Measurements from ENCODE around the gene PNKD.
A peak's percentile ranks its signal among the peaks of the same experiment; 100 is the strongest.

PNKD gene

GRCh38 chr2:218261423-218262236, 8.7 kb upstream of the PNKD start:
- DNase-seq (no peak), ATAC-seq (replicated peaks) (peak in 1 of 2 donors; percentile 14)
- Mint-ChIP-seq H3K36me3 (peaks cover 32 to 49% of the 10 kb centered on the region in 2 donors), H3K4me3 (peak overlapping the region; percentile 10 to 25), H3K9me3 (no peaks in the 10 kb centered on the region), H3K27me3 (no peaks in the 10 kb centered on the region), H3K4me1 (peaks cover 55 to 90% of the 10 kb centered on the region in 2 donors), H3K27ac (peak overlapping the region; percentile 62)

GRCh38 chr2:218262237-218262600, 8.1 kb upstream of the PNKD start:
- no peaks in the 10 kb centered on the region for H3K27me3 Mint-ChIP-seq
- H3K9me3 Mint-ChIP-seq = no peaks in the 10 kb centered on the region
- no peak overlapping the region for H3K27ac Mint-ChIP-seq
- H3K4me1 Mint-ChIP-seq = peaks cover 56 to 90% of the 10 kb centered on the region in 2 donors
- H3K36me3 Mint-ChIP-seq = peaks cover 38 to 55% of the 10 kb centered on the region in 2 donors
- DNase-seq (no peak), ATAC-seq (replicated peaks) (no peak)
- no peak overlapping the region for H3K4me3 Mint-ChIP-seq

DNA sequence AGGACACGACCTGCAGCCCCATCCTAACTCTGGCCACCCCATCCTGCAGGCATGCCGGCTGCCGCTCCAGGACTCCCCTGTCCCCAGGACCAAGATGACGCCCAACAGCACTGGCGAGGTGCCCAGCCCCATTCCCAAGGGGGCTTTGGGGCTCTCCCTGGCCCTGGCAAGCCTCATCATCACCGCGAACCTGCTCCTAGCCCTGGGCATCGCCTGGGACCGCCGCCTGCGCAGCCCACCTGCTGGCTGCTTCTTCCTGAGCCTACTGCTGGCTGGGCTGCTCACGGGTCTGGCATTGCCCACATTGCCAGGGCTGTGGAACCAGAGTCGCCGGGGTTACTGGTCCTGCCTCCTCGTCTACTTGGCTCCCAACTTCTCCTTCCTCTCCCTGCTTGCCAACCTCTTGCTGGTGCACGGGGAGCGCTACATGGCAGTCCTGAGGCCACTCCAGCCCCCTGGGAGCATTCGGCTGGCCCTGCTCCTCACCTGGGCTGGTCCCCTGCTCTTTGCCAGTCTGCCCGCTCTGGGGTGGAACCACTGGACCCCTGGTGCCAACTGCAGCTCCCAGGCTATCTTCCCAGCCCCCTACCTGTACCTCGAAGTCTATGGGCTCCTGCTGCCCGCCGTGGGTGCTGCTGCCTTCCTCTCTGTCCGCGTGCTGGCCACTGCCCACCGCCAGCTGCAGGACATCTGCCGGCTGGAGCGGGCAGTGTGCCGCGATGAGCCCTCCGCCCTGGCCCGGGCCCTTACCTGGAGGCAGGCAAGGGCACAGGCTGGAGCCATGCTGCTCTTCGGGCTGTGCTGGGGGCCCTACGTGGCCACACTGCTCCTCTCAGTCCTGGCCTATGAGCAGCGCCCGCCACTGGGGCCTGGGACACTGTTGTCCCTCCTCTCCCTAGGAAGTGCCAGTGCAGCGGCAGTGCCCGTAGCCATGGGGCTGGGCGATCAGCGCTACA, 7.4 kb upstream of the PNKD start:
- Mint-ChIP-seq H3K9me3 (no peaks in the 10 kb centered on the region), H3K4me1 (peaks cover 56 to 88% of the 10 kb centered on the region in 2 donors), H3K27ac (peak overlapping the region; percentile 51), H3K4me3 (no peak overlapping the region), H3K27me3 (no peaks in the 10 kb centered on the region), H3K36me3 (peaks cover 44 to 56% of the 10 kb centered on the region in 2 donors)
- ATAC-seq (replicated peaks) = no peak
- DNase-seq = no peak

- Mint-ChIP-seq H3K27ac (no peak overlapping the region), H3K36me3 (peaks cover 40 to 53% of the 10 kb centered on the region in 2 donors), H3K9me3 (no peaks in the 10 kb centered on the region), H3K4me3 (no peak overlapping the region), H3K4me1 (peaks cover 52 to 80% of the 10 kb centered on the region in 2 donors), H3K27me3 (no peaks in the 10 kb centered on the region)
- no peak for ATAC-seq (replicated peaks)
- no peak for DNase-seq
Measured at GRCh38 chr2:218263817-218264641, 6.3 kb upstream of the PNKD start.

DNA sequence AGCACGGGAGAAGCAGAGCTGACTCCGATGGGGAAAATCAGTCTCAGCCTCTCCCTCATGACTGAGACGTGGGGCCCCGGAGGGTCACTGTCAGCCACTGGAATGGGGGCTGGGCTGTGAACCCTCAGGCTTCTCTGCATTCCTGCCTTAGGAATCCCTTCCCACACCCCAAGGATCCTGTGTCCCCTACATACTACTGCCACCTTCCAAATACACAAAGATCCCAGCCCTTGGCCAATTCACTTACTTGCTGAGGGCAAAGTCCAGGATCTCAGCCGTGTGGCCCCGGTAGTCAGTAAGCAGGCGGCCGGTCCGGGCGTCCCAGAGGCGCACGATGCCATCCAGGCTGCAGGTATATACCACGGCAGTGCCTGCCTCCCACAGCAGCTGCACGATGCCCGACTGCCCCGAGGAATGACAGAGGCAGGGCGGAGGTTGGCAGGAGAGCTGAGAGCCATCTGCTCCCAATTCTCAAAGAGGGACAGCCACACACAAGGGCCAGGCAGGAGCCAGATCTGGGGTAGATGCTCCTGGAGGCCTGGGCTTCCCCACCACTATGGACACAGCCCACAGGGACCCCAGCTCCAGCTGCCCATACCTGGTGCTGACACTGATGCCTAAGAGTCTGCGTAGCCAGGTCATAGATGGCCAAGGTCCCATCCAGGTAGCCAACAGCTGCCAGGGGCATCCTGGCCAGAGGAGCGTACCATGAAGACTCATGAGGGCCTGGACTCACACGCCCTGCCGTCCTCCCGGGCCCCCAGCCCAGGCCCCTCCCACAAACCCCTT, 5.4 kb upstream of the PNKD start:
- DNase-seq = no peak
- Mint-ChIP-seq H3K9me3 (no peaks in the 10 kb centered on the region), H3K27me3 (no peaks in the 10 kb centered on the region), H3K36me3 (peaks cover 40 to 51% of the 10 kb centered on the region in 2 donors), H3K4me3 (no peak overlapping the region), H3K27ac (no peak overlapping the region), H3K4me1 (peaks cover 47 to 77% of the 10 kb centered on the region in 2 donors)
- ATAC-seq (replicated peaks) = no peak

- Mint-ChIP-seq H3K4me1 (peaks cover 43 to 71% of the 10 kb centered on the region in 2 donors), H3K27me3 (no peaks in the 10 kb centered on the region), H3K4me3 (no peak overlapping the region), H3K9me3 (no peaks in the 10 kb centered on the region), H3K27ac (no peak overlapping the region), H3K36me3 (peaks cover 40 to 51% of the 10 kb centered on the region in 2 donors)
- ATAC-seq (replicated peaks) = no peak
- DNase-seq = no peak
Measured at GRCh38 chr2:218265626-218266025, 4.7 kb upstream of the PNKD start.

- H3K36me3 Mint-ChIP-seq = peaks cover 40 to 48% of the 10 kb centered on the region in 2 donors
- H3K27me3 Mint-ChIP-seq = no peaks in the 10 kb centered on the region
- H3K4me3 Mint-ChIP-seq = no peak overlapping the region
- H3K27ac Mint-ChIP-seq = no peak overlapping the region
- ATAC-seq (replicated peaks) = no peak
- DNase-seq = no peak
- H3K9me3 Mint-ChIP-seq = no peaks in the 10 kb centered on the region
- H3K4me1 Mint-ChIP-seq = peaks cover 41 to 70% of the 10 kb centered on the region in 2 donors
Measured at GRCh38 chr2:218266316-218266979, 3.9 kb upstream of the PNKD start.

DNA sequence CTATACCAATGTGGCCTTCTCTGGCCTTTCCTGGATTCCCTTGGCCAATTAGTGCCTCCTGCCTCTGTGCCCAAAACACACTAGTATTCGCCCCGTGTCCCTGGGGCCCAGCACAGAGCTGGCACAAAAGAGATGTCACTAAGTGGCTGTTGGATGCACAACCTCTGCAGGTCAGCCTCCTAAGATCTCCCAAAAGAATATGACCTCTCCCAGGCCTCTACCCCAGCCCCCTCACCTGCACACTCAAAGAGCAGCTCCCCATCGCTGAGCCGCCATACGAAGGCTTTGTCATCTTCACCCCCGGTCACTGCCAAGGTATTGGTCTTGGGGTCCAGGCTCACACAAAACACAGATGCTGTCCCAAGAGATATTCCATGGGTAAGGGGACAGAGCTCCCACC, 3.1 kb upstream of the PNKD start:
- no peak overlapping the region for H3K27ac Mint-ChIP-seq
- H3K4me3 Mint-ChIP-seq = no peak overlapping the region
- ATAC-seq (replicated peaks) (no peak), DNase-seq (no peak)
- peaks cover 44 to 70% of the 10 kb centered on the region in 2 donors for H3K4me1 Mint-ChIP-seq
- H3K9me3 Mint-ChIP-seq = no peaks in the 10 kb centered on the region
- H3K36me3 Mint-ChIP-seq = peaks cover 40 to 53% of the 10 kb centered on the region in 2 donors
- no peaks in the 10 kb centered on the region for H3K27me3 Mint-ChIP-seq

- H3K36me3 Mint-ChIP-seq = peaks cover 25 to 48% of the 10 kb centered on the region in 2 donors
Measured at GRCh38 chr2:218270721-218271486, 585 bp downstream of the PNKD start.

DNA sequence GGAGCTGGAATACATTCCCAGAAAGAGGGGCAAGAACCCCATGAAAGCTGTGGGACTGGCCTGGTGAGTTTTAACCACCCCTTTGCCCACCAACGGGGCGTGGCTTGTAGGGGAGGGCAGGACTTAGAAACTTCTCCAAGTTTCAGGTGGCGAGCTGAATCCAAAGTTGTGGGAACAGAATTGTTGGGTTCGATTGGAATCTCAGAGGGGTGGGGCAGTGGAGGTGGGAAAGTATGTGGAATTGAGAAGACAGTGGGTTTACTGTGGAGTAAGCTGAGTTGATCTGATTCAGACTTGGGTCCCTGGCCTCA, 1.1 kb downstream of the PNKD start:
- Mint-ChIP-seq H3K27me3 (no peaks in the 10 kb centered on the region), H3K4me3 (peak overlapping the region; percentile 89 to 99), H3K9me3 (no peaks in the 10 kb centered on the region), H3K36me3 (peaks cover 23 to 46% of the 10 kb centered on the region in 2 donors), H3K27ac (peak overlapping the region; percentile 42), H3K4me1 (peaks cover 48 to 69% of the 10 kb centered on the region in 2 donors)
- no peak for ATAC-seq (replicated peaks)
- DNase-seq = no peak

More at GRCh38 chr2:218270721-218271486, 585 bp downstream of the PNKD start:
- no peak for DNase-seq
- Mint-ChIP-seq H3K27me3 (no peaks in the 10 kb centered on the region), H3K4me1 (peaks cover 48 to 69% of the 10 kb centered on the region in 2 donors), H3K27ac (peak overlapping the region; percentile 98), H3K9me3 (no peaks in the 10 kb centered on the region), H3K4me3 (peak overlapping the region; percentile 89 to 99)
- no peak for ATAC-seq (replicated peaks)

- ATAC-seq (replicated peaks) = no peak
- Mint-ChIP-seq H3K36me3 (peaks cover 23 to 47% of the 10 kb centered on the region in 2 donors), H3K27ac (peak overlapping the region; percentile 86), H3K4me3 (peak overlapping the region; percentile 89 to 99), H3K9me3 (no peaks in the 10 kb centered on the region), H3K4me1 (peaks cover 45 to 70% of the 10 kb centered on the region in 2 donors), H3K27me3 (no peaks in the 10 kb centered on the region)
- DNase-seq = no peak
Measured at GRCh38 chr2:218271865-218272530, 1.7 kb downstream of the PNKD start.
